ENCODE measurements around the gene HNRNPAB. TPM values are rescaled to one million over a fixed set of nuclear protein-coding genes. Genes with fewer than 3 reads are reported as not detected.
"Not testable (repeated sequence)": the region's sequence is repeated elsewhere in the genome, so short reads cannot be mapped to it uniquely, and the experiment has no call there.

The HNRNPAB gene
- total and polyA plus RNA-seq, 2 donors (not counting 3 experiments of a cell fraction or from before 2014, with no cell fraction given): 207 to 309 TPM

DNA sequence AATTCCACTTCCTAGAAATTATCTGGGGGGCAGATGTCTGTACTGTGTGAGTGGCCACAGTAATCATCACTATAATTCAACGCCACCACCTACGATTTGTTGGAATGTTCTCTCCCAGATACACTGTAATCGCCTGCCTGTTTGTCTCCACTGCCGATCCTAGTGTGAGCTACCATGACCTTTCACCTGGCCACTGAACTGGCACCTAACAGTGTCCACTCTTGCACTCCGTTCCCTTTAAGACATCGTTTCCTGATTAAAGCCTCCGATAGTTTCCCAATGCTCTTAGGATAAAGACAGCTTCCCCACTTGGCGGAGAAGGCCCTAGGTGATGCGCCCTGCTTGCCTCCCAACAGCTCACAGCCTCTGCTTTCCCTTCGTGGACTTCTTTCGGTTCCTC lies 24.3 kb downstream of the HNRNPAB start:
- peaks cover 33% of the 10 kb centered on the region for H3K79me2 ChIP-seq (ENCODE audit: control insufficient read depth, insufficient read depth, low read length)
- no peak overlapping the region for H3K9ac ChIP-seq (replicated peaks; ENCODE audit: extremely low read depth, insufficient read depth, low read length)
- DNase-seq (ENCODE audit: low read depth, low spot score) (no peak), FAIRE-seq (no peak)
- TF ChIP-seq EZH2 (IDR thresholded peaks at IDR 0.05; ENCODE audit: borderline replicate concordance, low read depth, low read length, severe bottlenecking): no peak
- TF ChIP-seq GATA2 (IDR thresholded peaks at IDR 0.05; ENCODE audit: insufficient read depth, insufficient read length, low read depth, low read length): no peak
- TF ChIP-seq POLR2AphosphoS5 (IDR thresholded peaks at IDR 0.05; ENCODE audit: insufficient read depth, low read depth, low read length): no peak
- TF ChIP-seq JUN (IDR thresholded peaks at IDR 0.05; ENCODE audit: borderline replicate concordance, insufficient read depth, insufficient read length, low read depth): no peak
- TF ChIP-seq MAX (IDR thresholded peaks at IDR 0.05; ENCODE audit: insufficient read depth, insufficient read length): no peak
- TF ChIP-seq FOS (IDR thresholded peaks at IDR 0.05; ENCODE audit: borderline replicate concordance, insufficient read depth, low read length): no peak
- no peak for TF ChIP-seq POLR2A (IDR thresholded peaks at IDR 0.05; ENCODE audit: low read depth, low read length)
- TF ChIP-seq, protein P1, sequence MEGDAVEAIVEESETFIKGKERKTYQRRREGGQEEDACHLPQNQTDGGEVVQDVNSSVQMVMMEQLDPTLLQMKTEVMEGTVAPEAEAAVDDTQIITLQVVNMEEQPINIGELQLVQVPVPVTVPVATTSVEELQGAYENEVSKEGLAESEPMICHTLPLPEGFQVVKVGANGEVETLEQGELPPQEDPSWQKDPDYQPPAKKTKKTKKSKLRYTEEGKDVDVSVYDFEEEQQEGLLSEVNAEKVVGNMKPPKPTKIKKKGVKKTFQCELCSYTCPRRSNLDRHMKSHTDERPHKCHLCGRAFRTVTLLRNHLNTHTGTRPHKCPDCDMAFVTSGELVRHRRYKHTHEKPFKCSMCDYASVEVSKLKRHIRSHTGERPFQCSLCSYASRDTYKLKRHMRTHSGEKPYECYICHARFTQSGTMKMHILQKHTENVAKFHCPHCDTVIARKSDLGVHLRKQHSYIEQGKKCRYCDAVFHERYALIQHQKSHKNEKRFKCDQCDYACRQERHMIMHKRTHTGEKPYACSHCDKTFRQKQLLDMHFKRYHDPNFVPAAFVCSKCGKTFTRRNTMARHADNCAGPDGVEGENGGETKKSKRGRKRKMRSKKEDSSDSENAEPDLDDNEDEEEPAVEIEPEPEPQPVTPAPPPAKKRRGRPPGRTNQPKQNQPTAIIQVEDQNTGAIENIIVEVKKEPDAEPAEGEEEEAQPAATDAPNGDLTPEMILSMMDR (IDR thresholded peaks at IDR 0.05; ENCODE audit: extremely low read depth in 1 of 2, insufficient read depth in 1 of 2, low read depth in 1 of 2, low read length in 2 of 2): no peak
- TF ChIP-seq MYC (IDR thresholded peaks at IDR 0.05; ENCODE audit: low read depth, low read length): no peak
- H2AFZ ChIP-seq (ENCODE audit: low read depth, low read length): no peak overlapping the region
- no peaks in the 10 kb centered on the region for H3K9me1 ChIP-seq (replicated peaks; ENCODE audit: control insufficient read depth, extremely low read depth, insufficient read depth, low read length)
- CTCF ChIA-PET: no interaction called here
- no peaks in the 10 kb centered on the region for H3K27me3 ChIP-seq (ENCODE audit: control insufficient read depth in 2 of 2, insufficient read depth in 2 of 2, low read length in 2 of 2)
- H3K27ac ChIP-seq (ENCODE audit: insufficient read depth, low read depth, low read length): no peak overlapping the region
- intact Hi-C loops (cut with micrococcal nuclease): no loop called here
- BruUV-seq (replicated peaks): no TSS peak
- peaks cover 16% of the 10 kb centered on the region for H3K4me1 ChIP-seq (ENCODE audit: control insufficient read depth, extremely low read depth, insufficient read depth, low read length)
- peaks cover 8 to 17% of the 10 kb centered on the region in 2 experiments for H3K36me3 ChIP-seq (ENCODE audit: control insufficient read depth in 2 of 2, extremely low read depth in 1 of 2, insufficient read depth in 2 of 2, low read length in 2 of 2)
- H4K20me1 ChIP-seq (replicated peaks; ENCODE audit: control insufficient read depth, extremely low read depth, insufficient read depth, low read length): no peaks in the 10 kb centered on the region
- no peaks in the 10 kb centered on the region for H3K9me3 ChIP-seq (replicated peaks; ENCODE audit: control insufficient read depth, insufficient read depth, low read length)
- dilution Hi-C loops (cut with MboI; ENCODE audit: extremely low pct_ligation_motif_present, low sequenced_read_pairs): no loop called here
- POLR2A ChIA-PET: interaction anchor here (0.7 kb wide), 1 partner anchor 398 kb away, joined by 3 read pairs; no protein-coding TSS in a partner anchor
- no peak overlapping the region for H3K4me2 ChIP-seq (ENCODE audit: insufficient read depth, low read length)
- H3K4me3 ChIP-seq (replicated peaks in 1 of 3; ENCODE audit: insufficient read depth in 1 of 3, low read depth in 1 of 3, low read length in 3 of 3): no peak overlapping the region

DNA sequence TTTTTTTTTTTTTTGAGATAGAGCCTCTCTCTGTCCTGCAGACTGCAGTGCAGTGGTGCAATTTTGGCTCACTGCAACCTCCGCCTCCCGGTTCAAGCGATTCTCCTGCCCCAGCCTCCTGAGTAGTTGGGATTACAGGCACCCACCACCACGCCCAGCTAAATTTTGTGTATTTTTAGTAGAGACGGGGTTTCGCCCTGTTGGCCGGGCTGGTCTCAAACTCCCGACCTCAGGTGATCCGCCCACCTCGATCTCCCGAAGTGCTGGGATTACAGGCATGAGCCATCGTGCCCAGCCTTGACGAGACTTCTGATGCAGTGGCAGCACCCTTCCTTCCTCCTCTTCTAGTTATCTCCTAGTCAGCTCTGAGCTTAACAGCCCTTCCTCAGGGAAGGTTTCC lies 24.8 kb downstream of the HNRNPAB start:
- H3K4me2 ChIP-seq (ENCODE audit: insufficient read depth, low read length); FAIRE-seq; BruUV-seq (replicated peaks); H3K27ac ChIP-seq (ENCODE audit: insufficient read depth, low read depth, low read length); H3K9me3 ChIP-seq (replicated peaks; ENCODE audit: control insufficient read depth, insufficient read depth, low read length); DNase-seq (ENCODE audit: low read depth, low spot score); H4K20me1 ChIP-seq (replicated peaks; ENCODE audit: control insufficient read depth, extremely low read depth, insufficient read depth, low read length); H2AFZ ChIP-seq (ENCODE audit: low read depth, low read length); CTCF ChIA-PET; H3K9ac ChIP-seq (replicated peaks; ENCODE audit: extremely low read depth, insufficient read depth, low read length); POLR2A ChIA-PET; H3K9me1 ChIP-seq (replicated peaks; ENCODE audit: control insufficient read depth, extremely low read depth, insufficient read depth, low read length); H3K27me3 ChIP-seq (ENCODE audit: control insufficient read depth in 2 of 2, insufficient read depth in 2 of 2, low read length in 2 of 2); intact Hi-C loops (cut with micrococcal nuclease); H3K4me3 ChIP-seq (replicated peaks in 1 of 3; ENCODE audit: insufficient read depth in 1 of 3, low read depth in 1 of 3, low read length in 3 of 3); dilution Hi-C loops (cut with MboI; ENCODE audit: extremely low pct_ligation_motif_present, low sequenced_read_pairs): not testable (repeated sequence)
- H3K36me3 ChIP-seq (ENCODE audit: control insufficient read depth in 2 of 2, extremely low read depth in 1 of 2, insufficient read depth in 2 of 2, low read length in 2 of 2): peaks cover 8 to 15% of the 10 kb centered on the region in 2 experiments
- peaks cover 16% of the 10 kb centered on the region for H3K4me1 ChIP-seq (ENCODE audit: control insufficient read depth, extremely low read depth, insufficient read depth, low read length)
- peaks cover 33% of the 10 kb centered on the region for H3K79me2 ChIP-seq (ENCODE audit: control insufficient read depth, insufficient read depth, low read length)
